NCI-H345 (cell line): ENCODE measurements around the gene ATMIN.

Source experiments
- DNase-seq: peaks from one replicate; lab custom pipeline; 2025; lab: John Stamatoyannopoulos, UW

The ATMIN gene, protein sequence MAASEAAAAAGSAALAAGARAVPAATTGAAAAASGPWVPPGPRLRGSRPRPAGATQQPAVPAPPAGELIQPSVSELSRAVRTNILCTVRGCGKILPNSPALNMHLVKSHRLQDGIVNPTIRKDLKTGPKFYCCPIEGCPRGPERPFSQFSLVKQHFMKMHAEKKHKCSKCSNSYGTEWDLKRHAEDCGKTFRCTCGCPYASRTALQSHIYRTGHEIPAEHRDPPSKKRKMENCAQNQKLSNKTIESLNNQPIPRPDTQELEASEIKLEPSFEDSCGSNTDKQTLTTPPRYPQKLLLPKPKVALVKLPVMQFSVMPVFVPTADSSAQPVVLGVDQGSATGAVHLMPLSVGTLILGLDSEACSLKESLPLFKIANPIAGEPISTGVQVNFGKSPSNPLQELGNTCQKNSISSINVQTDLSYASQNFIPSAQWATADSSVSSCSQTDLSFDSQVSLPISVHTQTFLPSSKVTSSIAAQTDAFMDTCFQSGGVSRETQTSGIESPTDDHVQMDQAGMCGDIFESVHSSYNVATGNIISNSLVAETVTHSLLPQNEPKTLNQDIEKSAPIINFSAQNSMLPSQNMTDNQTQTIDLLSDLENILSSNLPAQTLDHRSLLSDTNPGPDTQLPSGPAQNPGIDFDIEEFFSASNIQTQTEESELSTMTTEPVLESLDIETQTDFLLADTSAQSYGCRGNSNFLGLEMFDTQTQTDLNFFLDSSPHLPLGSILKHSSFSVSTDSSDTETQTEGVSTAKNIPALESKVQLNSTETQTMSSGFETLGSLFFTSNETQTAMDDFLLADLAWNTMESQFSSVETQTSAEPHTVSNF

DNA sequence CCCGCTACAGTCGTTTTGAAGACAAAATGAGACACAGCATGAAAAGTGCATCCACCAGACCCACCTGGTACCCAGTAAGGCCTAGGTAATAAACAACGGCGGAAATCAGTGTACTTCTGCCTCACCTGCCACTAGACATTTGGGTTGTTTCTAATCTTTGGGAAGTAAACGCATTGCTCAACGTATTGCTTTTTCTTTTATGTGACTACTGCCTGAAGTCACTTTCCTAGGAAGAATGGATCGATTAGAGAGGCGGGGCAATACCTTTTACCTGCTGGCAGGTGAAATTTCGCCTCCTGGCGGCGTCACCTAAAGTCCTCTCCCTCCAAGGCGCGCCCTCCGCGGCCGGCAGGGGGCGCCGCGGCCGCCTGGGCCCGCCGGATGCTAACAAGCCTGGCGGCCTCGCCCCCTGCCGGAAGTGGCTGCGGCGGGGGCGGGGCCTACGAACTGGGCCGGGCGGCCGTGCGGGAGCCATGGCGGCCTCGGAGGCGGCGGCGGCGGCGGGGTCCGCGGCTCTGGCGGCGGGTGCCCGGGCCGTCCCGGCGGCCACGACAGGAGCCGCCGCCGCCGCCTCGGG is at the start of gene ATMIN:
TSS of gene ATMIN (plus strand) at position 445 of the 577 bp plus-strand sequence. CDS start at position 474, 29 bp downstream.
- DNase-seq: peak; percentile 91

DNA sequence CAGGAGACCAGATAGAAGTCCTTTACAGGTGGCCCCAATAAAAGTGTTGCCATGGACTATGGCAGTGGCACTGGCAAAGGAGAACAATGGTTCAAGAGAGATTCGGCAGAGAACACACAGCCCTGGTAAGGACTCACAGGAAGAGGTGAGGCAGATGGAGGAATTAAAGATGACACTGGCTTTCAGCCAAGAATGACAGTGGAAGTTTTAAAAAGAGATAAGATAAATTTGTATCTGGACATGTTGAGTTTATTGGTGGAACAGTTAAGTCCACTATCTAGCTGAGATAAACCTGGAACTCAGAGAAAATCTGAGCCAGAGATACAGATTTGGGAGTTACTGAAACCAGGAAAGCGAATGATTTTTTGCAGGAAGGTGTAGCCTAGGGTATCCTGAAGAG is 49.1 kb upstream of the ATMIN start:
- peak; percentile 3 for DNase-seq

DNA sequence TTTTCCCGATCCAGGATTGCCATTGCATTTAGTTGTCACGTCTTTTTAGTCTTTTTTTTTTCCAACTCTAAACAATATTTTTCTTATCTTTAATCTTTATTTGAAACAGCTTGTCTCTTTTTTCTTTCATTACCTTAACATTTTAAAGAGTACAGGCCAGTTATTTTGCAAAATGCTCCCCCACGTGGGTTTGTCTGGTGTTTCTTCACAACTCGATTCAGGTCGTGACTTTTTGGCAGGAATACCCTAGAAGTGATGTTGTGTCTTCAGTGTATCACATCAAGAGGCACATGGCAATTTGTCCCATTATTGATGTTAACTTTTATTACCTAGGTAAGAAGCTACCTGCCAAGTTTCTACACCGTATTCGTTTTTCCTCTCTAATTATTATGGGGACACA is 46.9 kb upstream of the ATMIN start:
- no peak for DNase-seq

DNA sequence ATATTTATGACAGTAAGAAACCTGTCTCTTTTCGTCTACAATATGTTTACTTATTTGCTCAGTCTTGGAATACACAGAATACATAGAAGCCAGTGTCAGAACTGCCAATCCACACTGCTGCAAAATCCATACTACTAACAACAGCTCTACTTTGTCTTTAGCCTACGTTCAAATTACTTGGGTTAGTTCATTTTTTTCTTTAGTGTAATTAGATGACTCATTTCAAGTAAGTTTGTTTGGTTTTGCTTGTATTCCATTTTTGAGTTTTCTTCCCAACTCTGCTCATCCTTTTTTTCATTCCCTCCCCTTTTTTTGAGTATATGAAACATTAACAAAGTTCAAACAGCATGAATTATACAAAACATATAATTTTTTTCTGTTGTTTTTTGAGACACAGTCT is 45.8 kb upstream of the ATMIN start:
- DNase-seq: no peak

DNA sequence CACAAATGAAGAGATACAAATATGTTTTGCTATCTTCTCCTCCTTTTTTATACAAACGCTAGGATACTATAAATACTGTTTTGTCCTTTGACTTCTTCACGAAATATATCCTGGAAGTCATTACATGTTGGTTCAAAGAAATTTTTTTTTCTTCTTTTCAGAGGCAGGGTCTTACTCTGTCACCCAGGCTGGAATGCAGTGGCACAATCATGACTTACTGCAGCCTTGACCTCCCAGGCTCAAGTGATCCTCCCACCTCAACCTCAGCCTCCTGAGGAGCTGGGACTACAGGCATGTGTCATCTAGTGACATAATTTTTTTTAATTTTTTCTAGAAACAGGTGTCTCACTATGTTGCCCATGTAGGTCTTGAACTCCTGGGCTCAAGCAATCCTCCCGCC is 45.1 kb upstream of the ATMIN start:
- no peak for DNase-seq

DNA sequence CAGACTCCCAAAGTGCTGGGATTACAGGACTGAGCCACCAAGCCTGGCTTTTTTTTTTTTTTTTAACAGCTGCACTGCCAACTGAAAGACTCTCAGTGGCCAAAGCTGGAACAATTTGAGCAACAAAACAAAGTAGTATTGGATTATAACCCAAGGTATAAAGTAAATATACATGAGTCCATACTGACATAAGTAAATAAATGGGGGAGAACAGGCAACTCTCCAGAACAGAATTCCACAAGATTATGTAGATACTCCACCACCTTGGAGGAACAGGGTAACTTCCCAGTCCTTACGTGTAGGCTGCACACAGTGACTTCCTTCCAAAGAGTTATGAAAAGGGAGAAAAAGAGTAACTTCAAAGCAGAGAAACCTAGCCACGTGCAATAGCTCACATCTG is 44.7 kb upstream of the ATMIN start:
- DNase-seq: no peak

DNA sequence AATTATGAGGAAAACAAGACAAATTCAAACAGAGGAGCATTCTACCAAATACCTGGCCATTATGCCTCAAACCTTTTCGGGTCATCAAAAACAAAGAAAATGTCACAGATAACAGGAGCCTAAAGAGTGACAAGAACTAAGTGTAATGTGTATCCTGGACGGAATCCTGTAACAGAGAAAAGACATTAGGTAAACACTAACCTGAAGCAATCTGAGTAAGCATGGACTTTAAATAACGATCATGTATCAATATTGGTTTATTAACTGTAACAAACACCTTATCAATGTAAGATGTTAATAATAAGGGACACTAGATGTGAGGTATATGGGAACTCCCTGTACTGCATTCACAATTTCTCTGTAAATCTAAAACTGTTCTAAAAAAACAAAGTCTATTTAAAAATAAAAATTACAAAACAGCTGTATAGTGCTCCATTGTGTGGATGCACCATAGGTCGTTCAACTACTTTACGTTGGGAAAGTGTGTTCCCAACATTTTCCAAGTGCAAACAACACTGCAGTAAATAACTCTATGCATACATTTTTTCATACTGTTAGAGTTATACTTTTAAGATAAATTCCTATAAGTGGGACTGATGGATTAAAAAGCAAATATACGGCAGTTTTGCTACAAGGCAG is 43.7 kb upstream of the ATMIN start:
- no peak for DNase-seq

DNA sequence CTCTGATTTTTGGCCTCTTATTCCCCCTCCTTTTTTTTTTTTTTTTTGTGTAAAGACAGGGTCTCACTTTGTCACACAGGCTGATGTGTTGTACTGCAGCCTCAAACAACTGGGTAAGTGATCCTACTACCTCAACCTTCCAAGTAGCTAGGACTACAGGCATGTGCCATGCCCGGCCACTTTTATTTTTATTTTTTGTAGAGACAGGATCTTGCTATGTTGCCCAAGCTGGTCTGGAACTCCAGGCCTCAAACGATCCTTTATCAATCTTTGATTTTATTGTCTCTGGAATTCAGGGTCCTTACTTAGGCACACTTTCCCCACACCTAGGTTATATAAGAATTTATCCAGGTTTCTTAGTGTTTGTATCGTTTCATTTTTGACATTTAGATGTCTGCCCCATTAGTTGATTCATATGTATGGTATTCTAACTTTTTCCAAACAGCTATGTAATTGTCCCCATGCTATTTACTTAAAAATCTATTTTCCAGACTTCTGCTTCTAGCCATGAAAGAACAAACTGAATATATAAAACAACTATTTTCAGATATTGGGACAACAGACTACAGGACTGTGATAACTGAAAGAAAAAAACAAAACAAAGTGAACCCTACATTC is 42.9 kb upstream of the ATMIN start:
- DNase-seq: no peak

DNA sequence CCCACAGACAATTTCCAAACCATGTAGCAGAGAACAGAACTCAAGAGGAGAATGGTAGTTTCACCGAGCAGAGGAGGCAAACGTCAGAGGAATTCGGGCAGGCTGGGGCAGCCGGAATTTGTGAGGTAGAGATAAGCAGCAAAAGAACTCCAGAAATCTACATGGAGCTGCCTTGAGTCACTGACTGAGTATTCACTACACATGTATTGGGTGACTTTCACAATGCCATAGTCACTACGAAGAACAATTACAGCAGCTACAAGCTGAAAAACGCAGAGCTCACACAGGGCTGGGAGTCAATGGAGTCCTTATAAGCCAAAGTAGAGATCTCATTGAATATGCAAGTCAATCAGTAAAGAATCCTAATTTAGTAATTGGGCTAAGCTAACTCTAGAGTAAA is 42.3 kb upstream of the ATMIN start:
- DNase-seq: no peak

DNA sequence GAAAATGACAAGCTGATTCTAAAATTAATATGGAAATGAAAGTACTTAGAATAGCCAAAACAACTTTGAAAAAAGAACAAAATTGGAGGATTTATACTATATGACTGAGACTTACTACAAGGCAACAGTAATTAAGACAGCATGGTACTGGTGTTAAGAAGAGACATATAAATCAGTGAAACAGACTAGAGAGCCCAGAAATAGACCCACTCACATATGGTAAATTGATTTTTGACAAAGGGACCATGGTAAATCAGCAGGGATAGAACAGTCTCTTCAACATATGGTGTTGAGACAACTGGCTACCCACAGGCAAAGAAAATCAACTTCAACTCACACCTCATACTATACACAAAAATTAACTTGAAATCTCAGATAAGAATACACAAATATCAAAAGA is 41.8 kb upstream of the ATMIN start:
- DNase-seq: peak; percentile 2

DNA sequence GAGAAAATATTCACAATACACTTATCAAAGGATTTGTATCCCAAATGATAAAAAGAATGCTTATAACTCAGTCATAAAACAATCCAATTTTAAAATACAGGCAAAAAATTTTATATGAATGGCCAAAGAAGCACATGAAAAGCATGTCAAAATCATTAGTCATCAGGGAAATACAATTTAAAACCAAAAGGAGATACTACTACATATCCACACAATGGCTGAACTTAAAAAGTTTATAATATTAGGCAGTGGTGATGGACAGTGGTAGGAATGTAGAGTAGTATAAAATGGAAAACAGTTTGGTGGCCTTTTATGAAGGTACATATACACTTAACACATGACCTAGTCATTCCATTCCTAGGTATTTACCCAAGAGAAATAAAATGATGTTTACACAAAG is 41.2 kb upstream of the ATMIN start:
- DNase-seq: no peak

DNA sequence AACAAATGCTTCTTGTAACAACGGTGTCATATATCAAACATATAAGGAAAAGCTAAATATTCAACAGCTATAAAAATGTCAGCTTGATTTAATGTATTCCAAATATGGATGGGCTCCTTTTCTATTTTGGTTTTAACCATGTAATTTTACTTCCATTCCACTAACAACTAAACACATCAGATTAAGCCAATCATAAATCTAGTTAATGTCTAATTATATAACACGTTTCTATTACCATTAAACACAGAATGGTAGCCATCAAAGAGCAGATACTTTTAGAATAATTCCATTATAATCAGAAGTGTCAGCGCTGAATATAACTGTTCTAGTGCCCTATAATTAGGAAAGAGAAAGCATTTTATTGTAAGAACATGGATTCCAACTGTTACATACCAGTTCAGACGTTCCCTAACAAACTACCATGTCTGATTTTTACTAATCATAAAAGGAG is 38.9 kb upstream of the ATMIN start:
- no peak for DNase-seq

DNA sequence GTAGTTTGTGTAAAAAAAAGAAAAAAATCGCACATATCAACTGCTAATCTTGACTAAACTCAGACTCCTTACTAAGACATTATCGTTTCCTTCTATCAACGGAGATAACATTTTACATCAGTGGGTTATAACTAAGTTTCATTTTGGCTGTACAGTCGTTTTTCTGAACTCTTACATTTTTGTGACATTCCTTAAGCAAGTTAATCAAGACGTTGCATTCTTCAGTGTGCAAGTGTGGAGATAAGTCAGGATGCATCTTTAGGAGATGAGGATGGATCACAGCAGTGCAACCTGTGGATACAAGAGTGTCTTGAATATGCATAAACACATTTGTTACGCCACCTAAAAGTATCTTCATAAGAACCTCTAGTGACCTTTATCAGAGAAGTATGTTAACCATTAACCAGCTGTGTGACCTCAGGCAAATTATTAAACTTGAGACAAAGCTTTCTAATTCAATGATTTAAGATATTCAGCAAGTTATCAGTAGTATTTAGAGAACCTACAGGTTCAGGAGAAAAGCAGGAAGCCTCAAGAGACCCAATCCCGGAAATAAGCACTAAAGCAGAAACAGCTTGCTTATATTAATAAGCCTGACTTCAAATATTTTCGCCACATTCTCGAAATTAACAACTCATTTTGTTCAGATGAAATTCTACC is 38.4 kb upstream of the ATMIN start:
- no peak for DNase-seq

DNA sequence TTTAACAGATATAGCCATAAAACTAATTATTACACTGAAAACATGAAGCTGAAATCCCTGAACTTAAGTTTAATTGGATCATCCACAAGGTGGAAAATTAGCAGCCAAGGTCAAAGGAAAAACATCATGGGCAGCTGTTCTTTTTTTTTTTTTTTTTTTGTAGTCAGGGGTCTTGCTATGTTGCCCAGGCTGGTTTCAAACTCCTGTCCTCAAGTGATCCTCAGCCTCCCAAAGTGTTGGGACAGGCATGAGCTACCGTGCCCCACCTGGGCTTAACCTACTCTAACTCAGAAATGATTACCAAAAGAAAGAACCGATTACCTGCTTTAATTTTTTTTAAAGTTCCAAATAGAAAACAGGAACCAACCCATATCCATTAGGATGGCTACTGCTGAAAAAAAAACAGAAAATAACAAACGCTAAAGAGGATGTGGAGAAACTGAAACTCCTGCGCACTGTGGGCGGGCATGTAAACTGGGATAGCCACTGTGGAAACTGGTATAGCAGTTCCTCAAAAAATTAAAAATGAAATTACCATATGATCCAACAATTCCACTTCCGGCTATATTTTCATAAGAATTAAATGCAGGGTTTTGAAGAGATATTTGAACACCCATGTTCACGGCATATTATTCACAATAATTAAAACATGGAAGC is 37.5 kb upstream of the ATMIN start:
- DNase-seq: no peak

DNA sequence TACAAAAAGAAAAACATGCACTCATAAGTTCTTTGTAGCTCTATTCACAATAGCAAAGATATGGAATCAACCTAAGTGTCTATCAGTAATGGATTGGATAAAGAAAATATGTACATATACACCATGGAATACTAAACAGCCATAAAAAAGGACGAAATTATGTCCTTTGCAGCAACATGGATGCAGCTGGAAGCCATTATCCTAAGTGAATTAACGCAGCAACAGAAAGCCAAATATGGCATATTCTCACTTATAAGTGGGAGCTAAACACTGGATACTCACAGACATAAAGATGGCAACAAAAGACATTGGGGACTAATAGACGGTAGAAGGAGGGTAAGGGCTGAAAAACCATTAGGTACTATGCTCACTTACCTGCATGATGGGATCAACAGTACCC is 34.8 kb upstream of the ATMIN start:
- no peak for DNase-seq

DNA sequence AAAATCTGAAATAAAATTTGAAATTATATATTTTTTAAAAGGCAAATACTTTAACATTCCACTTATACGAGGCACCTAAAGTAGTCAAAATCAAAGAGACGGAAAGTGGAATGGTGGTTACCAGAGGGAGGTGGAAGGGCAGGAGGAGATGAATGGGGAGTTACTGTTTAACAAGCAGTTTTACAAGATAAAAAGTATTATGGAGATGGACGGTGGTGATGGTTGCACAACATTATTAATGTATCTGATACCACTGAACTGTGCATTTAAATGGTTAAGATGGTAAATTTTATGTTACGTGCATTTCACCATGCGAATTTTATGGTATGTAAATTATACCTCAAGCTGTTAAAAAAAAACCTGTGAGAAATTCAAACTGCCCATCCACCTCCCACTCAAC is 34.3 kb upstream of the ATMIN start:
- DNase-seq: no peak

DNA sequence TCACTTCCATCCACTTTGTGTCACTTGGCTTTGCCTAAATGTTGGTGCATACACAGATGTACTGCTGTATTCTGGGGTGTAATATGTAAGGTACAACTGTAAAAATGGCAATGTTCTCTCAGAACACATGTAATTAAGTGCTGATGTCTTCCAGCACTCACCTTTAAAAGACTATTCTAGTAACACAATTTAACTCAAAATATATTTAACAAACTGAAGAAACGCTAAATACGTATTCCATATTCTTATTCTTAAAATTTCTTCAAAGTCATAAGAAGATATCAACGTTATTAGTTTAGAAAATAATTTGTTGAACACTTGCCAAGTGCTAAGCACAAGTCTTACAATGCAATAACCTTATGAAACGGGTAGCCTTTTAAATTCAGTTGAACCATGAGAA is 32.6 kb upstream of the ATMIN start:
- no peak for DNase-seq

DNA sequence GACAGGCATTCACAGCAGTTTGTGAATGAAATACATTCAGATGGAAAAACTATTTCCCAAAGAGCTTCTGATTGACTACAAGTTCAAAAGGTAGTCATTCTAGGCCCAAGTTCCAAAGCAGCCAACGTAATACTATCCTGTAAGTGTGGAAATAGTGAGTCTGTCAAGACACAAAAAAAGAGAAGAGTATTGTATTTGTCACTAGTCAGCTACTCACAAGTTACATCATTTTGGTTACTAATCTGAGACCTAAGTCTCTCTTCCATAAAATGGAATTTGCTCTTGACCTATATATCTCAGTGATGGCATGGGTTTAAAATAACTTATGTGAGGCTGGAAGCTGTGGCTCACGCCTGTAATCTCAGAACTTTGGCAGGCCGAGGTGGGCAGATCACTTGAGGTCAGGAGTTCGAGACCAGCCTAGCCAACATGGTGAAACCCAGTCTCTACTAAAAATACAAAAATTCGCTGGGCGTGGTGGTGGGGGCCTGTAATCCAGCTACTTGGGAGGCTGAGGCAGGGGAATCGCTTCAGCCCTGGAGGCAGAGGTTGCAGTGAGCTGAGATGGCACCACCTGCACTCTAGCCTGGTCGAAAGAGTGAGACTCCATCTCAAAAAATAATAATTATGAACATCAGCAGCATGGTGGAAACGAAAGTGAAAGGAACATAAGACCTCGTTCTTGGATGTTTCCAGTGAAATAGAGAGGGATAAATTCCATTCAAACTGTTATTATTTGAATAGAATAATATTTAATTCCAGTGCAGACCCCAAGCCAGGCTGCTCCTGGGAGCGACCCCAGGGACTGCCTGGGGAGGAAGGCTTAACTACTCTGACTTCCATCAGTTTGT is 31.8 kb upstream of the ATMIN start:
- no peak for DNase-seq

DNA sequence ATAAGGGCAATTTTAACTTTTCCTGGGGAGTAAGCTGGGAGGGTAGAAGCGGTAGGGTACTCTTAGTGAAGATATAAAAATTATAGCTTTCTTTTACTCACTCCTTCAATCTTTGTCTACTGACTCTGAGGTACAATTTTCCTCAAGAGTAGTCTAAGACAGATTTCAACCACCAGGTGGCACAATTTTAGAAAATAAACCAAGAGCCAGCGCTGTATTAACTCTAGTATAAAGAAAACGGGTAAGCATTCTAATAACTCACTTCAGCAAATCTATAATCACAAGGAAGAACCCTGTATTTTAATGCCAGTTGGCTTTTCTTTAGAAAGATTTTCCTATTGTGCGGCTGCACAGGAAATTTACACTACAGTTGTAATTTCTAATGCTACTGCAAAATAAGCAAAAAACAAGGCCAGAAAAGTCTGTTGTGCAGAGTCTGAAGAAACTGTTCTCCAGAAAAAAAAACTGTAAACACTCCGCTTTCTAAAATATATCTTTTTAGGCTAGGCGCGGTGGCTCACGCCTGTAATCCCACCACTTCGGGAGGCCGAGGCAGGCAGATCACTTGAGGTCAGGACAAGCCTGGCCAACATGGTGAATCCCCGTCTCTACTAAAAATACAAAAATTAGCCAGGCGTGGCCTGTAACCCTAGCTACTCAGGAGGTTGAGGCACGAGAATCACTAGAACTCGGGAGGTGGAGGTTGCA is 30.8 kb upstream of the ATMIN start:
- peak; percentile 42 for DNase-seq
